Dendritic cell treated with granulocyte-macrophage colony-stimulating factor and Interleukin-4, amounts not matched to agents 40 ng/mL and 50 ng/mL, for 4 days (primary cell): ENCODE data around the gene TJP2.
"Not testable (repeated sequence)": the region's sequence is repeated elsewhere in the genome, so short reads cannot be mapped to it uniquely, and the experiment has no call there.

Experiments
- H3K27ac Mint-ChIP-seq: one replicate; pipeline ENCODE4 v1.8.0; 2022; ENCODE audit warnings: mild to moderate bottlenecking, mixed read lengths
- H3K27me3 Mint-ChIP-seq: one replicate; pipeline ENCODE4 v1.8.0; 2022; ENCODE audit warnings: mild to moderate bottlenecking, mixed read lengths
- H3K36me3 Mint-ChIP-seq: one replicate; pipeline ENCODE4 v1.8.0; 2022; ENCODE audit warnings: low read depth, mixed read lengths
- H3K4me1 Mint-ChIP-seq: one replicate; pipeline ENCODE4 v1.8.0; 2022; ENCODE audit warnings: low read depth, mixed read lengths
- H3K4me3 Mint-ChIP-seq: one replicate; pipeline ENCODE4 v1.8.0; 2022; ENCODE audit warnings: mild to moderate bottlenecking, moderate library complexity, mixed read lengths
- H3K9me3 Mint-ChIP-seq: one replicate; pipeline ENCODE4 v1.8.0; 2022; ENCODE audit warnings: mixed read lengths
- intact Hi-C: fragments of 100-400 bp; cut with micrococcal nuclease; formaldehyde crosslinking; loops from one replicate; pipeline ENCODE4 v1.15.0; 2022

The TJP2 gene

DNA sequence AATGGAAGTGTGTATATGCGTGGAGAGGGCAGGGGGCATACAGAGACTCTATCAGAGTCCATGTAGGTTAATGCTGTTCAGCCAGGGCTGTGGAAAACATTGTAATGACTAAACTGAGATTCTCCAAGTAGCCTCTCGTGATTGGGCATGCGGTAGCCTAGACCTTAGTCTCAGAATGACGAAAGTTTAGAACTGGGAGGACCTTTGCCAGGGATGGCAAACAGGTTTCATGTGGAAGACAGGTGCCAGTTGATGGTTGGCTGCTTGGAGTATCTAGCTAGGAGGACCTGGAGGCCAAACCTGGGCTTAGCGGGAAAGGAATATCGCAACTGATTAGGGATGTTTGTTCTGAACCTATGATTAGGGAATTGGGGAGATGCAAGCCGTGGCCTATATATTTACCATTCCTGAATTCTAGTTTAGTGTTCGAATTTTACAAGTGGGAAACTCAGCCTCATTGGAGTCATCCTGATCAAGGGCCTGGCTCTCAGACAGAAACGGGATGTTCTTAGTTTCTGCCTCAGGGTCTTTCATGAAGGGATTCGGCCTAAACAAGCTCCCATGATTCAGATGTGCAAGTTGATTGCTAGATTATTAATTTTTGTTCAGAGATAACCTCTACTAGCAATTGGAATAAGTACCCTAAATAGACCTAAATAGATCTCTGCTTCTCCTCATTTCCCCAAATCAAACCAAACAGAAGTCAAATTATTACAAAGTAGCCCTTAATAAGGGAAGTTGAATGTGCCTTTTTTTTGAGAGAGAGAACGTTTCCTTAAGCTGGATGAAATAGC is 26.8 kb upstream of the TJP2 start:
- Mint-ChIP-seq H3K27ac (no peak overlapping the region), H3K4me3 (no peak overlapping the region), H3K9me3 (no peaks in the 10 kb centered on the region), H3K4me1 (peaks cover 3% of the 10 kb centered on the region), H3K36me3 (no peaks in the 10 kb centered on the region), H3K27me3 (no peaks in the 10 kb centered on the region)
- intact Hi-C loops: no loop called here

DNA sequence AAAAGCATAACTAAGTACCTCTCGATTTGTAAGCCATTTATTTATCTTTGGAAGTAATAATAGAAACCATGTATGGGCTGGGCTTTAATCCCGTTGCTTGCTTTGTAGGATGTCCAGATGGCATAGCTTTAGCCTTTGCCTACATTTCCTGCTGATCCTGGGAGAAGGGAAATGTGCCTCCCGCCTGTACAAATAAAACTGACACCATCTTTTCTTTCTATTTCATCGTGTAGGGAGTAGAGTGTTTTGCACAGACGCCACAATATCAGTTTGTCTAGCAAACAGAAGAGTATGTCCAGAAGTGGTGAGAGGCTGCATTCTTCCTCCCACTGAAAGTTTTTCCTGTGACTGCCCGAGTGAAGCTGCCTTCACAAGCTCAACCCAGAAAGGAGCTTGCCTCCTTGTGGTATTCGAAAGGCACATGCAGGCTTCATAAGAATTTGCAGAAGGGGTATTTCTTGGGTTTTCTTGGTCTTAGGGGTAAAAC is 24.7 kb upstream of the TJP2 start:
- no peak overlapping the region for H3K4me3 Mint-ChIP-seq
- no peak overlapping the region for H3K27ac Mint-ChIP-seq
- H3K36me3 Mint-ChIP-seq: no peaks in the 10 kb centered on the region
- H3K27me3 Mint-ChIP-seq: no peaks in the 10 kb centered on the region
- intact Hi-C loops: no loop called here
- H3K4me1 Mint-ChIP-seq: no peaks in the 10 kb centered on the region
- no peaks in the 10 kb centered on the region for H3K9me3 Mint-ChIP-seq

DNA sequence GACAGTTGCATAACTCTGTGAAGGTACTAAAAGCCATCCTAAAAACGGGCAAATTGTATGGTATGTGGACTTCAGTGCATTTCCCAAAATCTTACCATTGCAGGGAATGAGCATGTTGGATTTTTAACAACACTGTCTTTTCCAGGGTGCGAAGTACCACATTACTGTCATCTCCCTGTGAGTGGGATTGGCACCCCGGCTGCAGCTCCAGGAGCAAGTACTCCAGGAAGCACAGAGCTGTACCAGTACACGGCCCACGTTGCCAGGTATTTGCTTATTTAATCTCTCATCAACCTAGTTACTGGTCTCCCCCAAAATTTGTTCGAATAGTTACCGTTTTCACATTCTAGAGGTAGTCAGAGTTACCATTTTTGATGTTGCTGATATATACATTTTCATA is 22.6 kb upstream of the TJP2 start:
- Mint-ChIP-seq H3K27ac (no peak overlapping the region), H3K27me3 (no peaks in the 10 kb centered on the region)
- intact Hi-C loops: no loop called here

DNA sequence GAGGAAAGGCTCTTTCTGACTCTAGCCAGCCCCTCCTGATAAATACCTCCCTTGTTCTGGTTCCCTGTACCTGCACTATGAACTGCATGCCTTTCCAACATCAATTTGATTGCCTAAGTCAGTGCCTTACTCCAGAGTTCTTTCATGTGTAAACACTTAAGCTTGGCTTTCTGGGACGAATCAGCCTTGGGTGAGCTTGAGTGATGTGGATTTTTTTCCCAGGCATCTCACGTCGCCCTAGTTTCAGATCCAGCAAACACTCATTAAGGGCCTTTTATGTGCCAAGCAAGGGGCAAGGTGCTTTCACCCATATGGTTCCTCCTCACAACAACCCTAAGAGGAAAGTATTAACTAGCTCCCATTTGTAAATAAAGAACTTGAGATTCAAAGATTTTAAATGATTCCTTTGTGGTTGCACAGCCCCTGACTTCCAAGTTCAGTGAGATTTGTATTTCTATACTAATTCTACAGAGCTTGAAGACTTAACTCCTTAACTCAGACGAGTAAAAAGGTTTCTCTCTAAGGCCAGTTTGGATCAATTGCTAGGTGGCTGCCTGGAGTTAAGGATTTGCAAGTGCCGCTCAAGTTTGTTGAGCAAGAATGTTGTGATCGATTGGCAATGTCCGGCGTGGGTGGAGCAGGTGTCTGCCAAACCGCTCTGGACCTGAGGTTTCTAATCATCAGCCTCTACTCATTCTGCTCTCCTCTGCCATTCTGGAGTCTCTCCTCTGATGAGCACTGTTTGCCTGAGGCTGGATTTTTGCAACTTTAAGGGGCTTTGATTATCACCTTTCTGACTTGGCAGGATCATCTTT is 20.2 kb upstream of the TJP2 start:
- Mint-ChIP-seq H3K4me1 (no peaks in the 10 kb centered on the region), H3K27ac (no peak overlapping the region), H3K36me3 (no peaks in the 10 kb centered on the region), H3K27me3 (no peaks in the 10 kb centered on the region), H3K9me3 (no peaks in the 10 kb centered on the region), H3K4me3 (no peak overlapping the region)
- intact Hi-C loops: no loop called here

More for the DNA sequence above, 22.6 kb upstream of the TJP2 start:
- H3K4me3 Mint-ChIP-seq: no peak overlapping the region
- no peaks in the 10 kb centered on the region for H3K36me3 Mint-ChIP-seq
- no peaks in the 10 kb centered on the region for H3K9me3 Mint-ChIP-seq
- H3K4me1 Mint-ChIP-seq: no peaks in the 10 kb centered on the region

DNA sequence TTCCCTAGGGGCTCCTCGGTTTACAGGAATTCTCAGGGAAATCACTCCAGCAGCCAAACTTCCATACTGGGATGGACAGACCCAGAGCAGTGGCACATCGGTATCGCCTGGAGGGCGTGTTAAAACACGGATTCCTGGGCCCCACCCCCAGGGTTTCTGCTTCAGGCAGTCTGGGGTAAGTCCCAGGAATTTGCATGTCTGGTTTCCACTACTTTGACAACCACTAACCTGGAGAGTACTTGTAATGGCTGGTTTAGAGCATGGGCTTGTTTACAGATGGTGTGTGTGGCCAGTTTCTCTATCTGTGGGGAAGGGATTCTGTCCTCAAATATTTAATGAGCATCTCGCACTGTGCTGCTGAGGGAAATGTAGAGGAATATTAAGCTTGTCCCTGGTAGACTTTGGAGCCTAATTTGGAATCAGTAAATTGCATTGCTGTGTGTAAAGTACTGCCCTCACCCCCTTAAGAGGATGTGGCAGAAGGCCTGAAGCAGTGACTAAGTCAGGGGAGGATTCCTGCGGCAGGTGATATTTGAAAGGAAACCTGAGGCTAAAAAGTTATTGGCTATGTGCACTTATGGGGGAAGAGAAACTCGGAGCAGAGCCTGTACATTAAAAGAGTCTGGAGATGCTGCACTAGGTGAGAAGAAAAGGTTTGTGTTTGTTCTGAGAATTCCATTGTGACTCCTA is 18.6 kb upstream of the TJP2 start:
- no peak overlapping the region for H3K27ac Mint-ChIP-seq
- intact Hi-C loops: loop anchor here (5.0 kb wide), 1 partner anchor 37 kb away; no protein-coding TSS in a partner anchor
- no peak overlapping the region for H3K4me3 Mint-ChIP-seq
- peaks cover under 1% of the 10 kb centered on the region for H3K9me3 Mint-ChIP-seq
- no peaks in the 10 kb centered on the region for H3K4me1 Mint-ChIP-seq
- H3K27me3 Mint-ChIP-seq: no peaks in the 10 kb centered on the region
- no peaks in the 10 kb centered on the region for H3K36me3 Mint-ChIP-seq

DNA sequence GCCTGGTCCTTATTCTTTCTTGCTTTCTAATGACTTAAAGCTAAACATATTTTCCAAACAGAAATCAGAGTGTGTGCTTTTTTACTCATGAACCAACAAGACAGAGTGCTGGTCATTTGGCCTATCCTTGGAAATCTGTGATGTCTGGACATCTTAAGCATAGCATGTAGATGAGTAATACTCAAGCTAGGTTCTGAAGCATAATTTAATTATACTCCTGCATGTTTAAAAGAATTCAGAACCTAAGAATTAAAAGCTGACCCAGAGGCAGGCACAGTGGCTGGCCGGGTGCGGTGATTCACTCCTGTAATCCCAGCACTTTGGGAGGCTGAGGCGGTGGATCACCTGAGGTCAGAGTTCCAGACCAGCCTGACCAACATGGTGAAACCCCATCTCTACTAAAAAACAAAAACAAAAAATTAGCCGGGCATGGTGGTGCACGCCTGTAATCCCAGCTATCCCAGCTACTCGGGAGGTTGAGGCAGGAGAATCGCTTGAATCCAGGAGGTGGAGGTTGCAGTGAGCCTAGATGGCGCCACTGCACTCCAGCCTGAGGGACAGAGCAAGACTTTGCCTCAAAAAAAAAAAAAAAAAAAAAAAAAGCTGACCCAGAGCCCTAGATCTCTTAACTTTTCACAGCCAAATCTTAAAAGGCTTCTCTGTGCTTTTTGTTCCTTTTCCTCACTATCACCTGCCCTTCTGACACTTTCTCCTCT is 16.2 kb upstream of the TJP2 start:
- Mint-ChIP-seq H3K27ac (no peak overlapping the region), H3K4me3 (no peak overlapping the region), H3K27me3 (no peaks in the 10 kb centered on the region), H3K9me3 (peaks cover 6% of the 10 kb centered on the region), H3K36me3 (no peaks in the 10 kb centered on the region), H3K4me1 (no peaks in the 10 kb centered on the region)
- intact Hi-C loops: loop anchor here (5.0 kb wide), 1 partner anchor 34 kb away; no protein-coding TSS in a partner anchor

DNA sequence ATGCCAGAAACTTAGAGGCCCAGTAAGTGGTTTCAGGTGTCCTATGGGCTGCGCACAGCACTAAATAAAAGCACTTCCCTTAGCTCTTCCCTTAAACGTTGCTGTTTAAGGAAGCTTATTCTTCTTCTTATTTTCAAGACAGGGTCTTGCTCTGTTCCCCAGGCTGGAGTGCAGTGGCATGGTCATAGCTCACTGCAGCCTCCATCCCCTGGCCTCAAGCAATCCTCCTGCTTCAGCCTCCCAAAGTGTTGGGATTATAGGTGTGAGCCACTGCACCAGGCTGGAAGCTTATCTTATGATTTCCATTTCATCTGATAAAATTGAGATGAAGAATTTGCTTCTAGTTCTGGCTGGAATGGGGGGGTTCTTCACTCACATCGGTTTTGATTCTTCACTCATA is 15.6 kb upstream of the TJP2 start:
- H3K27me3 Mint-ChIP-seq: no peaks in the 10 kb centered on the region
- H3K4me3 Mint-ChIP-seq: no peak overlapping the region
- no peak overlapping the region for H3K27ac Mint-ChIP-seq
- intact Hi-C loops: loop anchor here (5.0 kb wide), 1 partner anchor 34 kb away; no protein-coding TSS in a partner anchor
- no peaks in the 10 kb centered on the region for H3K4me1 Mint-ChIP-seq
- H3K36me3 Mint-ChIP-seq: no peaks in the 10 kb centered on the region
- H3K9me3 Mint-ChIP-seq: peaks cover 6% of the 10 kb centered on the region

DNA sequence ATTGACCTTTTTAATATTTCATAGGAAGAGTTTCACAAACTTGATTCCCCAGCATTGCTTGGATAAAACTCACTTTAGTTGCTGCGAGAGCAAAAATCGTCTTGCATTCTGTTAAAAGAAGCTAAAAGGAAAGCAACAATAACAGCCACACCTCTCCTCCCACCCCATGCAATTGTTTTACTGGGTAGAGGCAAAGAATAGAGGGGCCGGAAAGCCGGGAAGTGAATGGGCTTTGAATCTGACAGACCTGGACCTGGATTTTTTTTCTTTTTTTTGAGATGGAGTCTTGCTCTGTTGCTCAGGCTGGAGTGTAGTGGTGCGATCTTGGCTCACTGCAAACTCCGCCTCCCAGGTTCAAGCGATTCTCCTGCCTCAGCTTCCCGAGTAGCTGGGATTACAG is 9.5 kb upstream of the TJP2 start:
- H3K4me3 Mint-ChIP-seq, H3K36me3 Mint-ChIP-seq, H3K27ac Mint-ChIP-seq, H3K9me3 Mint-ChIP-seq, intact Hi-C loops, H3K27me3 Mint-ChIP-seq: not testable (repeated sequence)
- peaks cover 19% of the 10 kb centered on the region for H3K4me1 Mint-ChIP-seq

DNA sequence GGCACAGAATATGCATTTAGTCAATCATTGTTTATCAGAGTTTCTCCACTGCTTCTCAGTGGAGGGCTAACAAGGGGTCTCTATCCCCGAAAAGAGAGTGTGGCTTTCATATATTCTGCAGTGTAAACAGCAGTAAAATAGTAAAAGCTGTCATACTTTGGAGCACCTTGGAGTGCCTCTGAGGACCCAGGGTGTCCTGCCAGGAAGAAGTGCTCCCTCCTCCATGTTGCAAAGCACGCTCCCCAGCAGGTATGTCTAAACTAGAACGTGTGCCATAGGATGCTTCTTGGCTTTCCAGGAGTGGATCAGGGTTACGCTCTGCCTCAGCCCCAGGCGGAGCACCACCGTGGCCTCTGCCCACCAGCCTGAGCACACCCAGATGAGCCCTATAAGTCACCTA is 8.5 kb upstream of the TJP2 start:
- Mint-ChIP-seq H3K4me3 (no peak overlapping the region), H3K36me3 (no peaks in the 10 kb centered on the region), H3K27ac (peak overlapping the region; percentile 31), H3K9me3 (peaks cover 4% of the 10 kb centered on the region), H3K27me3 (no peaks in the 10 kb centered on the region), H3K4me1 (peaks cover 26% of the 10 kb centered on the region)
- intact Hi-C loops: no loop called here

DNA sequence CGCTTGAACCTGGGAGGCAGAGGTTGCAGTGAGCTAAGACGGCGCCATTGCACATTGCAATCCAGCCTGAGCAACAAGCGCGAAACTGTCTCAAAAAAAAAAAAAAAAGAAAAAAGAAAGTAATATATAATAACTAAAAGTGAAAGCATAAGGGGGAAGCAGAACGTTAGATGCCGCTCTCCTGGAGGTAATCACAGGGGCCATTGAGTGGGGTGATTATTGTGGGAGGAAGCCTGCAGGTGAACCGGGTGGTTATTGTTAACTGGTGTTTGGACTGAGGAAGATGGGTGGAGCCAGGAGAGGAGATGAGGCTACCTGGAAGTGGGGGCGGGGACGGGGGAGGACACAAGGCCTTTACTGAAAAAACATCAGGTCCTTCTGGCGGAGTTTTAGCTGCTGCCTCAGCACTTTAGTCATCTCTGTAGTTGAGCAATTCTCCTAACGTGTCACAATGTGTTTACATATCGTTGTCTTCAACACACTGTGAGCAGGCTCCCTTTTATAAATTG is 5.3 kb upstream of the TJP2 start:
- peaks cover 47% of the 10 kb centered on the region for H3K4me1 Mint-ChIP-seq
- intact Hi-C loops: no loop called here

DNA sequence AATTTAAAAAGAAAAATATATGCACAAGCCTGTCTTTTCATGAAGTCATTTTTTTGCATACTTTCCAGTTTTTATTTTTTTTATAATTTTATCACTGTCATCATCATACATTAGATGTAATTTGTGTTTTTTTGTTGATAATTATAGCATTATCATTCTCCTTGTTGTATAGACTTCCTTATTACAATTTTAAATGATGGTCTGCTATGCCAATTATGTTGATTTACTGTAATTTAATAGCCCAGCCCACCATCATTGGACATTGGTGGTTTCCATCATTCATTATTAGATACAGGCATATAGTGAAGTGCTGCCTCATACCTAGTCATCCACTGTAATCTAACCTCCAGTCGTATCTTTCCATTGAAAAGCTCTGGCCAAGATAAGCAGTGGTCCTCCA is 3.8 kb upstream of the TJP2 start:
- H3K9me3 Mint-ChIP-seq: no peaks in the 10 kb centered on the region
- H3K27ac Mint-ChIP-seq: peak overlapping the region; percentile 58
- peaks cover 57% of the 10 kb centered on the region for H3K4me1 Mint-ChIP-seq
- no peak overlapping the region for H3K4me3 Mint-ChIP-seq
- H3K27me3 Mint-ChIP-seq: no peaks in the 10 kb centered on the region
- H3K36me3 Mint-ChIP-seq: peaks cover 8% of the 10 kb centered on the region
- intact Hi-C loops: loop anchor here (10.0 kb wide), 1 partner anchor 505 kb away; the partner anchor contains the start of gene APBA1

More for the DNA sequence above, 5.3 kb upstream of the TJP2 start:
- H3K27me3 Mint-ChIP-seq: no peaks in the 10 kb centered on the region
- H3K27ac Mint-ChIP-seq: peak overlapping the region; percentile 83
- H3K36me3 Mint-ChIP-seq: no peaks in the 10 kb centered on the region
- peak overlapping the region; percentile 70 for H3K4me3 Mint-ChIP-seq
- no peaks in the 10 kb centered on the region for H3K9me3 Mint-ChIP-seq

DNA sequence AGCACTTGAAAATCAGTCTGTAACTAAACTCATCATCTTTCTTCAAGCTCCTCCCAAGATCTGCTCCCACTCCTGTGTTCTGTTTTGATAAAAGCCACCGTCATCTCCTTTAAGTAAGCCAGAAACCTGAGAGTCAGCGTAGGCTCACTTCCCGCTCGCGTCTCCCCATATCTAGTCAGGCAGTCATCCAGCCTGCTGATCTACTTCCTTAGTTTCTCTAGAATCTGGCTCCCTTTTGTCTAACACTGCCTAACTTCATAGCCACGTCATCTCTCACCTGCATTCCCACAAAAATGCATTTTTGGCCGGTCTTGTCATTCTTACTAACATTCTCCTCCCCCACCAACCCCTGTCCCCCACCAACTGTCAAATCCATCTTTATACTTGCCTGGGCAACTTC is 3.0 kb upstream of the TJP2 start:
- Mint-ChIP-seq H3K4me3 (no peak overlapping the region), H3K27me3 (no peaks in the 10 kb centered on the region), H3K36me3 (peaks cover 8% of the 10 kb centered on the region), H3K9me3 (no peaks in the 10 kb centered on the region), H3K27ac (peak overlapping the region; percentile 58), H3K4me1 (peaks cover 64% of the 10 kb centered on the region)
- intact Hi-C loops: loop anchor here (10.0 kb wide), 1 partner anchor 504 kb away; the partner anchor contains the start of gene APBA1

DNA sequence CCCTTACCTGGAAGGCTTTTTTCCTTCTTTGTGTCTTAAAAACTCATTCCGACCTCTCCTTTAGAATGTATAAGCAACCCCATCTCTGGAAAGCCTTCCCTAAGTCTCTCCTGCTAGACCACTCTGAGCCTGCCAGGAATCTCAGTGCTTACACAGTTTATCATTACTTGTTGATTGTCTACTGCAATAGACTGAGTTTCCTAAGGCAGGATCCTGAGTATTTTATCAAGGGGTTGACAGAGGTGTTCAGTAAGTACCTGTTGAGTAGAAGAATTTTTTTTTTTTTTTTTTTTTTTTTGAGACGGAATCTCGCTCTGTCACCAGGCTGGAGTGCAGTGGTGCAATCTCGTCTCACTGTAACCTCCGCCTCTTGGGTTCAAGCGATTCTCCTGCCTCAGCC is 2.6 kb upstream of the TJP2 start:
- no peaks in the 10 kb centered on the region for H3K27me3 Mint-ChIP-seq
- H3K4me3 Mint-ChIP-seq: no peak overlapping the region
- intact Hi-C loops: loop anchor here (10.0 kb wide), 1 partner anchor 503 kb away; the partner anchor contains the start of gene APBA1
- peaks cover 69% of the 10 kb centered on the region for H3K4me1 Mint-ChIP-seq
- no peaks in the 10 kb centered on the region for H3K9me3 Mint-ChIP-seq
- peaks cover 8% of the 10 kb centered on the region for H3K36me3 Mint-ChIP-seq
- H3K27ac Mint-ChIP-seq: peak overlapping the region; percentile 58
